G401 (cell line): ENCODE measurements around the gene ARHGAP22. TPM values are rescaled to one million over a fixed set of nuclear protein-coding genes. Genes with fewer than 3 reads are reported as not detected.
A peak's percentile ranks its signal among the peaks of the same experiment; 100 is the strongest.

Experiments
- DNase-seq: peaks from one replicate; pipeline ENCODE4 v3.0.0-alpha.2; 2015; ENCODE audit warnings: low spot score
- in situ Hi-C: cut with HindIII; loops from 2 replicates; pipeline ENCODE4 v1.10.0; 2016; ENCODE audit warnings: low sequenced_read_pairs, mixed read lengths
- total RNA-seq: library from RNA; depleted of rRNA; stranded (reverse); fragments of >200 nt; shearing (Covaris generic); gene quantifications from 2 replicates; pipeline ENCODE4 v1.2.3, GENCODE V29; 2014

Gene ARHGAP22
- total RNA-seq, 1 experiment from 2014 or later, result 1.2 TPM

DNA sequence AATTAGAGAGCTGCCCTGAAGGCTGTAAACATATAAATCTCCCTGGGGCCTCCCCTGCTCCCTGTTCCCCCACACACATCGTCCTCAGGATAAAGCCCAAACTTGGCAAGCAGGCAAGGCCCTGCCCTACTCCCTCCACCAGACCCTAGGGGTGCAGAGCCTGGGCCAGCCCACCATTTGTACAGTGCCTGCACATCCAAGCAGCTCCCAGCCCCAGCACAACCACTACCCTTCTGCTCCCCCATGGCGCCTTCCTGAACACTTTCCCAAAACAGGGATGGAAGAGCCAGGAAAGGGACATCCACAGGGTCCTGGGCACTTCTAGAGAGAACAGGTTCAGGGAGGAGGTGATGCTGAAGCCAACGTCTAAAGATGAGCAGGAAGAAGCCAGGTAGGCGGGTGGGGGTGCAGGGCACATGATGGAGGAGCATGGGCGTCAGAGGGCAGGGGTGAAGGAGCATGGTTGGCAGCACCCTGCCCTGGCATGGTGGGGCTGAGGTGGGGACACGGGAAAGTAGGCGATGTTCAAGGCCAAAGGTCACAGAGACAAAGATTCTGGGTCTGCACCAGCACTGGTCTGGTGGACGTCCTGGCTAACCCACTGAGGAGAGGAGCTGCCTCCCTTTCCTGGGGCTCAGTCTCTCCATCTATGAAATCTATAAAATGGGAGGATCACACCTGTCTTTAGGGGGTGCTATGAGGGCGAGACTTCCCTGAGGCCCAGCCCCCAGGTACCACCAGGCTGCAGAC, 140.6 kb downstream of the ARHGAP22 start:
- no peak for DNase-seq
- in situ Hi-C loops, result no loop called here

DNA sequence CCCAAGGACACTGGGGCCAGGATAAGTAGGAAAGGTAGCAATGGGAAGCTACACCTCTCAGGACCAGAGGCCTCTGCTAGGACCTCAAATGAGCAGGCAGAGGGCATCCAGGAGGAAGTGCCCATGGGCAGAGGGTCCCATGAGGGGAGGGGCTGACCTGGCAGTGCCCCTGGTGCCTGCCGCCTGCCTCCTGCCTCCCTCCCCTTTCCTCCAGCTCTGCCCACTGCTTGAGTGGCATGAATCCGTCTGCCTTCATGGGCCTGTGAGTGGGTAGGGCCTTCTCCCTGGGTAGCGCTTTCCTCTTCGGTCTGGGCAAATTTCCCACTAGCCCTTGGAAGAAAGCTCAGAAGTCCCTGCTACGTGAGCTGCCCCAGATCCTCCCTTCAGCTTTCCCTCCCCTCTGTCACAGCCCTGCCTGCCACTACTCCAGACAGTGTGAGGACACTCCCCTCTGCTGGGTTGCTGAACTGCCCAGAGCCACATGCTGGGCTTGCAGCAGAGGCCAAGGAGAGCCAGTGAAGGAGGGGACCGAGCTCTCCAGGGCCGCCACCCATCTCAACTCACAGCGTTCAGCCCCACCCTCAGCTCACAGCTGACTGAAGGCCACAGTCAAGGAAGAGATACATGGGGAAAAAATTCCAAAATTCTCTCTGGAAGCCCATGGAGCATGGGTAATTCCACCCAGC, 141.4 kb downstream of the ARHGAP22 start:
- peak; percentile 22 for DNase-seq
- in situ Hi-C loops, result no loop called here

GRCh38 chr10:48462482-48463020, 142.3 kb downstream of the ARHGAP22 start:
- no peak for DNase-seq
- in situ Hi-C loops, result no loop called here

DNA sequence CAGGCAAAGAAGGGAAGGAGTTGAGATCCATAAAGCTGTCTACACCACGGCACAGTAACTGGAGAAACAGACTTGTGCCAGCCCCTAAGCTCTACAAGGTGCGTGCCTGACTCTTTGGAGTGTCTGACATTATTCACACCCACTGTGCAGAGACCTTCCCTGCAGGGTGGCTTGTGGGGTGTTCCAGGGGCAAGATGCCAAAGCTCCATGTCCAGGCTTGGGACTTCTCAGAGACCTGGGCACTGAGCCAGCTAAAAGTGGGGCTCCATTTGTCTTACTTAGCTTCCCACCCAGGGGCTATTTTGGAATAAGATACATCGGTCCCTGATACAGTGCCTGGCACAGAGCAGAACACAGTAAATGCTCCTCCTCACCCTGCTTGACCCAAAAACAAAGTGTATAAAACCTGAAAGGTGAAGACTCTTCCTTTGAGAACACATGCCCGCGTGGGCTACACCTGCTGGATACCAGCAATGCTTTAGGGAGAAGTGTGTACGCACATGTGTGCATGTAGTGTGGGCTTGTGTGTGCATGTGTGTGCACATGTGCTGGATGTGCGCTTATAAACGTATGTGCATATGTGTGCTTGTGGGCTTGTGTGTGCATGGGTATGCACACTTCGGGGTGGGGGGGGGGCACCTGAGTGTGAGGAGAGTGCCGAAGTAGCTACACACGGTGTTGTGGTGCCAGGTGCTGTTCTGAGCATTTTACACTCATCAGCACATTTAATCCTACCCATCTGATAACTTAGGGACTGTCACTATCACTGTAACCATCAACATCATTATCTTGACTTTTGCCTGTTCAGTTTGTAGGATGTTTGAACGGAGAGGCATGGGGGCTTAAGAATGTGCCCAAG, 143.0 kb downstream of the ARHGAP22 start:
- DNase-seq, result no peak
- in situ Hi-C loops, result no loop called here

GRCh38 chr10:48460182-48460581, 144.7 kb downstream of the ARHGAP22 start:
- no peak for DNase-seq
- in situ Hi-C loops, result no loop called here

GRCh38 chr10:48459270-48460150, 145.4 kb downstream of the ARHGAP22 start:
- DNase-seq, result no peak
- in situ Hi-C loops, result no loop called here

DNA sequence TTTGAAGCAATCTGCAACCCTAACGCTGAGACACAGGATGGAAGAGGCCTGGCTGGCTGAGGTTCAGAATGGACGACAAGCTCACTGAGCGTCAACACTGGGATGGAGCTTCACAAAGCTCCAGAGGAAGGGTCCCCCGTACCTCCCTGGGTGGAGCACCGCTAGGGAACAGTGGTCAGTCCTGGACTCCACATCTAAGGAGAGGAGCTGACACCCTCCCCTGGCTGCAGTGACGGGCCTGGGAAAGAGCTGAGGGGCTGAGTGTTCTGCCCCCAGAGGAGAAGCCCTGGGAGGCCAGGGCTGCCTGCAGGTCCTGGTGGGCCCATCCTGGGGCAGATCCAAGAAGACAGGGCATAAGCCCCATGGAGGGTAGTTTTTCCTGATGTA, 146.2 kb downstream of the ARHGAP22 start:
- no peak for DNase-seq

GRCh38 chr10:48457949-48458661, 146.8 kb downstream of the ARHGAP22 start:
- no peak for DNase-seq

More for the DNA sequence above, 146.2 kb downstream of the ARHGAP22 start:
- in situ Hi-C loops, result no loop called here

DNA sequence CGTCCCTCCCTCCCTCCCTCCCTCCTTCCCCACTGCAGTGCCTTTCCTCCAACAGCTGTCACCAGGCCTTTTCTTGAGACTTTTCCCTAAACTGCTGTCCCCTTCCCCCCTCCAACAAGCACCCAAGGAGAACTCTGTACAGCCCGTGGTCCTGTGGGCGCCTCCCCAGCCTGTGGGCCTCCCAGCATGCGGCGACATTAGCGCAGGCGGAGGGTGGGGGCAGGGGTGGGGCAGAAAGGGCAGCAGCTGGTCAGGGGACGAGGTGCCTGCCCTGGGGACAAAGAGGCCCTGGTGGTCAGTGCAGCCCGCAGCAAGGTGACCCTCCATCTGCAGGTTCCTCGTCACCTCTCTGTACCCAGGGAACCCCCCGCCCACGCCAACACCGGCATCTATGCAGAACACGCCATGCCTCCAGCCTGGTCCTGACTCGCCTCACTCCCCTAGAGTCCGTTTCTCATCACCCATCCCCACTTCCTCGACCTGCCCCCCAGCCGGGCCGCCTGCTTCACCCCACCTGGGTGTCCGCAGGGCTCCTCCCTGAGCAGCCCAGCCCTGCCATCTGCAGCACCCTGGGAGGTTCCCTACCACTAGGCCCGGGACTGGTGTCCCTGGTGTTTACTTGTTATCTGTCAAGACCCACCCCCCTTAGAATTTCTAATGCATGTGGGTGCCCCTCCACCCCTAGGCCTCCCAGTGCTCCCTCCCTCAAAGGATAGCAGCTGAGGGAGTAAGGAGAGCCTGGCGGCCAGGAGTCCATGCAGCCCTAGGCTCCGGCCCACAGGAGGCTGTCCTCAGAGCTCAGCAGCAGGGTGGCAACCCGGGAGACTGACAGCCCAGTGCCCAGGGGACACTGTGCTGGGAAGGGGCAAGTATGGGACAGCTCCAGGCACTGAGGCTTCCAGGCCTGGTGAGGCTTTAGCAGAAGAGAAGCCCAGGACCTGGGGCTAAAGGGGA, 147.8 kb downstream of the ARHGAP22 start:
- in situ Hi-C loops, result no loop called here
- no peak for DNase-seq

More at GRCh38 chr10:48457949-48458661, 146.8 kb downstream of the ARHGAP22 start:
- in situ Hi-C loops, result no loop called here

DNA sequence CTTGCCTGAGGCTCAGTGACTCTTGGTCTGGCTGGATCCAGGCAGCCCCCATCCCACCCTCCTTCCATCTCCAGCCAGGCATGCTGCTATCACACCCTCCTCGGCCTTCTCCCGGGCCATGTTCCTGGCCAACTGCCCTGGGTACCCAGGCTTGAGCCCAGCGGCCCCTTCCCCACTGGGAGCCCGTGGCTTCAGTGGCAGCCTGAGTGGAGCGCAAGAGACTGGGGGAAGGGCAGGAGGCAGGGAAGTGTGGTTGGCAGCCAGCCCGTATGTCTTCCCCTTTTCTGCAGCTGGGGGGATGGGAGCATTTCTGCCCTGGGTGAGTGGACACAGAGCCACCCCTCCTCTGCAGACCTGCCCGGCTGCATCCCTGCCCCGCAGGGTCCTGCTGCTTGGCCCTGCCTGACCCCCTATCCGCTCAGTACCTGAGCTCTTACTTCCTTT, 148.5 kb downstream of the ARHGAP22 start:
- in situ Hi-C loops, result no loop called here
- no peak for DNase-seq

GRCh38 chr10:48455392-48456151, 149.3 kb downstream of the ARHGAP22 start:
- in situ Hi-C loops, result no loop called here
- DNase-seq, result no peak

- DNase-seq, result no peak
- in situ Hi-C loops, result no loop called here
These were observed 149.8 kb downstream of the ARHGAP22 start for GRCh38 chr10:48455055-48455391.

DNA sequence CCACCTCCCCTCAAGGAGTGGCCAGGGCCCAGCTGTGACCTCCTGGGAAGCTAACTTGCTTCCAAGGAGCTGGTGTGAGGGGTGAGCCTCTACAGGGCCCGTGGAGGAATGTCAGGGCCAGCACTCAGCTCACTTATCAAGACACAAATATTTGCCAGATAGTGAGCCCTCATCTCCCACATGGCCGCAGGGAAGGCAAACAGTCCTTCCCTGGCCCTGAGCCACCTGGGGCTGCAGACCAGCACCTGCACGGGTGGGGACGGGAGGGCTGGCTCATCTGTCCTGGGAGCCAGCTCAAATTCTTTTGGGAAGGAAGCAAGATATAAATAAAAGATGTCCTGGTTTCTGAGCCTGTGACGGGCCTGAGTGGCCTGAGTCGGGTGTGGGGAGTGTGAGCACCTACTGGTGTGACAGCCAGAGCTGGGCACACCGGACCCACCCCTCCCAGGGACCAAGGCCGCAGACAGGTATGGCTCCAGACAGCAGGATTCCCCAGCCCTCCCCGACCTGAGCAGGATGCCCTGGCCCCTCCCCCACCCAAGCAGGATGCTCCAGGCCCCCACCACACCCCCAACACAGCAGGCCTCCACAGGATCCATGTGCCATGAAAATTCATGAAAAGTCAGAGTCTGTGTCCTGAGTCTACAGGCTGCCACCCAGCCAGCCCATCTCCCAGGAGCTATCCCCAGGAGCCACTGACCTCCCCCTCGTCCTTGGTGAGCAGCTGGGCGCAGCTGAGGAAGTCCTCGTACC, 150.4 kb downstream of the ARHGAP22 start:
- in situ Hi-C loops, result no loop called here
- no peak for DNase-seq

- DNase-seq, result no peak
- in situ Hi-C loops, result no loop called here
These were observed 151.2 kb downstream of the ARHGAP22 start for GRCh38 chr10:48453451-48454301.

DNA sequence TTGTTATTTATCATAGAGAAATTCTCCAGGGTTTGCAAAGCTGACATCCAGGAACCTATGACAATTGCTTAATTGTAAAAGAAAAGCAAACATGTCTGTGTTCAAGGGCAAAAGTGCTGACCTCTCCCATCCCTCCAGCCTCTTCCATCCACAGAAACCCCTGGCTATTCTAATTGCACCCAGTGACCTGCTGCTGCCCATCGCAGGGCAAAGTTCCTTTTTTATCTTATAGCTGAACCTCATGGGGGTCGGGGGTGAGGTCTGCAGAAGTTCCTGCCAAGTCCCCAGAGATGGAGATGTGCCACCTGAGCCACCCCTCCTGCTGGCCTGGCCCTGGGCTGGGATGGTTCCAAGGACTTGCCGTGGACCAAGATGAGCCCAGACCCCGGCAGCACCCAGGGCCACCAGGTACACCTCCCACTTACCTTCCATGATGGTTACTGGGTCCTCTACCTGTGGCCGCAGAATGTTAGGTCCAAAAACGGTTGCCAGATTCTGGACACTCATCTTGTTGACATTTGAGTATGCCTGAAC, 151.9 kb downstream of the ARHGAP22 start:
- in situ Hi-C loops, result no loop called here
- DNase-seq, result no peak
